Activated naive CD4-positive, alpha-beta T cell treated with anti-CD3 and anti-CD28 coated beads for 36 hours (primary cell): ENCODE measurements around the gene YPEL1. TPM values are rescaled to one million over a fixed set of nuclear protein-coding genes. Genes with fewer than 3 reads are reported as not detected.
A peak's percentile ranks its signal among the peaks of the same experiment; 100 is the strongest.
"Not testable (repeated sequence)": the region's sequence is repeated elsewhere in the genome, so short reads cannot be mapped to it uniquely, and the experiment has no call there.

Source experiments
- CTCF ChIA-PET: fragments of 350-600 bp; sonication (Branson Sonifier 250); formaldehyde crosslinking; loops from one replicate; lab custom pipeline; 2021; ENCODE audit warnings: antibody characterized with exemption; lab: Charles Lee
- DNase-seq: peaks from one replicate; pipeline ENCODE4 v3.0.0-alpha.2; 2020
- H3K27ac Mint-ChIP-seq: one replicate; pipeline ENCODE4 v1.8.0; 2021; ENCODE audit warnings: mild to moderate bottlenecking, mixed read lengths
- H3K27me3 Mint-ChIP-seq: one replicate; pipeline ENCODE4 v1.8.0; 2021; ENCODE audit warnings: low read depth, mixed read lengths
- H3K36me3 Mint-ChIP-seq: one replicate; pipeline ENCODE4 v1.8.0; 2021; ENCODE audit warnings: low read depth, mixed read lengths
- H3K4me1 Mint-ChIP-seq: one replicate; pipeline ENCODE4 v1.8.0; 2021; ENCODE audit warnings: low read depth, mixed read lengths
- H3K4me3 Mint-ChIP-seq: one replicate; pipeline ENCODE4 v1.8.0; 2021; ENCODE audit warnings: mild to moderate bottlenecking, moderate library complexity, mixed read lengths
- H3K9me3 Mint-ChIP-seq: one replicate; pipeline ENCODE4 v1.8.0; 2021; ENCODE audit warnings: mixed read lengths
- intact Hi-C: fragments of 100-400 bp; cut with micrococcal nuclease; formaldehyde crosslinking; loops from one replicate; pipeline ENCODE4 v1.15.1; 2023
- total RNA-seq, 2 experiments: library from RNA; stranded (reverse); gene quantifications; one replicate each; pipeline ENCODE4 v1.2.3, GENCODE V29; 2021

YPEL1 gene
- total RNA-seq, 2 experiments from 2014 or later: 0.88 to 1.6 TPM

DNA sequence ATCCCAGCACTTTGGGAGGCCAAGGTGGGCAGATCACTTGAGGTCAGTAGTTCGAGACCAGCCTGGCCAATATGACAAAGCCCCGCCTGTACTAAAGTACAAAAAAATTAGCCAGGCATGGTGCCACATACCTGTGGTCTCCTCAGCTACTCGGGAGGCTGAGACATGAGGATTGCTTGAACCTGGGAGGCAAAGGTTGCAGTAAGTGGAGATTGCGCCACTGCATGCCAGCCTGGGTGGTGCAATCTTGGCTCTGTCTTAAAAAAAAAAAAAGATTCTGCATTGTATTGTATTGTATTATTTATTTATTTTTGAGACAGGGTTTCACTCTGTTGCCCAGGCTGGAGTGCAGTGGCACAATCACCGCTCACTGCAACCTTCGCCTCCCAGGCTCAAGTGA, 9.3 kb upstream of the YPEL1 start:
- intact Hi-C loops, H3K9me3 Mint-ChIP-seq, H3K4me1 Mint-ChIP-seq, H3K36me3 Mint-ChIP-seq, DNase-seq, H3K4me3 Mint-ChIP-seq, H3K27ac Mint-ChIP-seq, H3K27me3 Mint-ChIP-seq: not testable (repeated sequence)
- CTCF ChIA-PET: interaction anchor here (1.3 kb wide), 1 partner anchor 22 kb away, joined by 4 read pairs; no protein-coding TSS in a partner anchor

- Mint-ChIP-seq H3K27me3 (no peaks in the 10 kb centered on the region), H3K27ac (no peak overlapping the region), H3K4me3 (no peak overlapping the region)
These were observed 6.2 kb upstream of the YPEL1 start for GRCh38 chr22:21741790-21742189.

DNA sequence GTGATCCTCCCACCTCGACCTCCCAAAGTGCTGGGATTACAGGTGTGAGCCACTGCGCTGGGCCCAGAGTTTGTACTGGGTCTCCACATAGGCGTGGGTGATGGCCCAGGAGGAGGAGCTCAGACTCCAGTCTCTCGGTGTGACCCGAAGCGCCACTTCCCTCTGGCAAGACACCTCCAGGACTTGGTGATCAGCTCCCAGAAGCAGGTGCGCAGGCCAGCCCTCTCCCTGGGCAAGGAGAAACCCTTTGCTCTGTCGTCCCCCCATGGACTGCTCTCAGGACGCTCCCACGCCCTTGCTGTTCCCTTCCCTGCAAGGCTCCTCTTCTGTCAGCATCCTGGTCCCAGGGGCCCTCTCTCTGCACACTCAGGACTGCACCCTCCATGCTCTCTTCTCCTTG, 5.5 kb upstream of the YPEL1 start:
- no peak for DNase-seq
- H3K4me1 Mint-ChIP-seq: no peaks in the 10 kb centered on the region
- no peak overlapping the region for H3K27ac Mint-ChIP-seq
- H3K9me3 Mint-ChIP-seq: no peaks in the 10 kb centered on the region
- no peak overlapping the region for H3K4me3 Mint-ChIP-seq
- H3K27me3 Mint-ChIP-seq: no peaks in the 10 kb centered on the region
- CTCF ChIA-PET: no interaction called here
- no peaks in the 10 kb centered on the region for H3K36me3 Mint-ChIP-seq
- intact Hi-C loops: no loop called here

More at GRCh38 chr22:21741790-21742189, 6.2 kb upstream of the YPEL1 start:
- intact Hi-C loops: no loop called here
- Mint-ChIP-seq H3K9me3 (no peaks in the 10 kb centered on the region), H3K36me3 (no peaks in the 10 kb centered on the region), H3K4me1 (no peaks in the 10 kb centered on the region)
- CTCF ChIA-PET: interaction anchor here (1.1 kb wide), 1 partner anchor 211 kb away, joined by 3 read pairs; the partner anchor contains the start of gene PPM1F
- no peak for DNase-seq

DNA sequence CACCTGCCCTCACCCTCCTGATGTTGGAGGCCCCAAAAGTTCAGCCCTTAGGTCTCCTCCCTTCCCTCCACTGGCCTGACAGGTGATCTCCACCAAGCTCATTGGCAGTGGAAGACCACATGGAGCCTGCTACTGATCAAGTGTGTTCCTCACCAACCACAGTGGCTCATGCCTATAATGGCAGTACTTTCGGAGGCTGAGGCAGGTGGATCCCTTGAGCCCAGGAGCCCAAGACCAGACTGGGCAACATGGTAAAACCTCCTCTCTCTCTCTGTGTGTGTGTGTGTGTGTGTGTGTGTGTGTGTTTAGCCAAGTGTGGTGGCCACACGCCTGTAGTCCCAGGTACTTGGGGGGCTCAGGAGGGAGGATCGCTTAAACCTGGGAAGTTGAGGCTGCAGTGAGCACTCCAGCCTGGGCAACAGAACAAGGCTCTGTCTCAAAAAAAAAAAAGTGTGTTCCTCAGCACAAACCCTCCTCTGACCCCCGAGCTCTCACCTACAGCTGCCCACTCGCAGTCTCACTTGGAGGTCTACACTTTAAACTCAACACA, 4.3 kb upstream of the YPEL1 start:
- no peak for DNase-seq
- no peak overlapping the region for H3K27ac Mint-ChIP-seq
- peaks cover under 1% of the 10 kb centered on the region for H3K27me3 Mint-ChIP-seq
- peaks cover 4% of the 10 kb centered on the region for H3K4me1 Mint-ChIP-seq
- no peaks in the 10 kb centered on the region for H3K36me3 Mint-ChIP-seq
- no peak overlapping the region for H3K4me3 Mint-ChIP-seq
- intact Hi-C loops: loop anchor here (5.0 kb wide), 1 partner anchor 73 kb away; the partner anchor contains the start of gene PPIL2
- no peaks in the 10 kb centered on the region for H3K9me3 Mint-ChIP-seq
- CTCF ChIA-PET: no interaction called here

GRCh38 chr22:21738966-21739365, 3.4 kb upstream of the YPEL1 start:
- intact Hi-C loops: loop anchor here (5.0 kb wide), 1 partner anchor 72 kb away; the partner anchor contains the start of gene PPIL2
- H3K4me1 Mint-ChIP-seq: peaks cover 11% of the 10 kb centered on the region
- peaks cover 3% of the 10 kb centered on the region for H3K27me3 Mint-ChIP-seq
- no peak overlapping the region for H3K27ac Mint-ChIP-seq
- CTCF ChIA-PET: no interaction called here
- DNase-seq: no peak
- no peak overlapping the region for H3K4me3 Mint-ChIP-seq
- no peaks in the 10 kb centered on the region for H3K36me3 Mint-ChIP-seq
- no peaks in the 10 kb centered on the region for H3K9me3 Mint-ChIP-seq

GRCh38 chr22:21738081-21738480, 2.5 kb upstream of the YPEL1 start:
- CTCF ChIA-PET: no interaction called here
- Mint-ChIP-seq H3K4me3 (no peak overlapping the region), H3K27me3 (peaks cover 3% of the 10 kb centered on the region), H3K4me1 (peaks cover 12% of the 10 kb centered on the region), H3K36me3 (no peaks in the 10 kb centered on the region), H3K9me3 (no peaks in the 10 kb centered on the region), H3K27ac (no peak overlapping the region)
- DNase-seq: no peak
- intact Hi-C loops: loop anchor here (5.0 kb wide), 1 partner anchor 71 kb away; the partner anchor contains the start of gene PPIL2

DNA sequence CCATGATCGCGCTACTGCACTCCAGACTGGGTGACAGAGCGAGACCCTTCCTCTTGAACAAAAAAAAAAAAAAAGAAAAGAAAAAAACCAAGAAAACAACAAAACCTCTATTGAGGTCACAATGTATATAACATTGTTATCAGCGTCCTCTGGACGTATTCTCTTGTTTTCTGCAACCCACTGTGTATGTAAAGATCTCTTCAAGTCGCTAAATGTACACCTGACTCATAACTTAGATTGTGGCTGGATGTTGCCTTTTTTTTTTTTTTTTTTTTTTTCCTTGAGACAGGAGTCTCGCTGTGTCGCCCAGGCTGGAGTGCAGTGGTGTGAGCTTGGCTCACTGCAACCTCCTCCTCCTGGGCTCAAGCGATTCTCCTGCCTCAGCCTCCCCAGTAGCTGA, 1.4 kb upstream of the YPEL1 start:
- intact Hi-C loops: loop anchor here (5.0 kb wide), 1 partner anchor 70 kb away; the partner anchor contains the start of gene PPIL2
- Mint-ChIP-seq H3K4me1 (peaks cover 12% of the 10 kb centered on the region), H3K9me3 (no peaks in the 10 kb centered on the region), H3K4me3 (no peak overlapping the region), H3K36me3 (no peaks in the 10 kb centered on the region), H3K27ac (no peak overlapping the region), H3K27me3 (peaks cover 3% of the 10 kb centered on the region)
- no peak for DNase-seq
- CTCF ChIA-PET: interaction anchor here (0.6 kb wide), 1 partner anchor 201 kb away, joined by 3 read pairs; no protein-coding TSS in a partner anchor

- intact Hi-C loops: loop anchor here (5.0 kb wide), 1 partner anchor 69 kb away; the partner anchor contains the start of gene PPIL2
These were observed 569 bp upstream of the YPEL1 start for GRCh38 chr22:21736084-21736642.

GRCh38 chr22:21734540-21735199, 924 bp downstream of the YPEL1 start:
- no peaks in the 10 kb centered on the region for H3K36me3 Mint-ChIP-seq
- intact Hi-C loops: loop anchor here (2.0 to 5.0 kb wide), 3 partner anchors 56 to 134 kb away; partner anchors contain the start of gene PPIL2
- CTCF ChIA-PET: interaction anchor here (1.6 kb wide), 1 partner anchor 21 kb away, joined by 5 read pairs; no protein-coding TSS in a partner anchor
- no peaks in the 10 kb centered on the region for H3K9me3 Mint-ChIP-seq
- no peak overlapping the region for H3K27ac Mint-ChIP-seq
- peaks cover 3% of the 10 kb centered on the region for H3K27me3 Mint-ChIP-seq
- DNase-seq: peak; percentile 15
- peak overlapping the region; percentile 82 for H3K4me3 Mint-ChIP-seq
- peaks cover 12% of the 10 kb centered on the region for H3K4me1 Mint-ChIP-seq

More at GRCh38 chr22:21736084-21736642, 569 bp upstream of the YPEL1 start:
- Mint-ChIP-seq H3K36me3 (no peaks in the 10 kb centered on the region), H3K27ac (no peak overlapping the region), H3K4me1 (peaks cover 12% of the 10 kb centered on the region), H3K9me3 (no peaks in the 10 kb centered on the region), H3K4me3 (no peak overlapping the region), H3K27me3 (peaks cover 3% of the 10 kb centered on the region)
- no peak for DNase-seq
- CTCF ChIA-PET: no interaction called here

GRCh38 chr22:21731503-21731902, 4.1 kb downstream of the YPEL1 start:
- Mint-ChIP-seq H3K27ac (no peak overlapping the region), H3K4me3 (no peak overlapping the region)

DNA sequence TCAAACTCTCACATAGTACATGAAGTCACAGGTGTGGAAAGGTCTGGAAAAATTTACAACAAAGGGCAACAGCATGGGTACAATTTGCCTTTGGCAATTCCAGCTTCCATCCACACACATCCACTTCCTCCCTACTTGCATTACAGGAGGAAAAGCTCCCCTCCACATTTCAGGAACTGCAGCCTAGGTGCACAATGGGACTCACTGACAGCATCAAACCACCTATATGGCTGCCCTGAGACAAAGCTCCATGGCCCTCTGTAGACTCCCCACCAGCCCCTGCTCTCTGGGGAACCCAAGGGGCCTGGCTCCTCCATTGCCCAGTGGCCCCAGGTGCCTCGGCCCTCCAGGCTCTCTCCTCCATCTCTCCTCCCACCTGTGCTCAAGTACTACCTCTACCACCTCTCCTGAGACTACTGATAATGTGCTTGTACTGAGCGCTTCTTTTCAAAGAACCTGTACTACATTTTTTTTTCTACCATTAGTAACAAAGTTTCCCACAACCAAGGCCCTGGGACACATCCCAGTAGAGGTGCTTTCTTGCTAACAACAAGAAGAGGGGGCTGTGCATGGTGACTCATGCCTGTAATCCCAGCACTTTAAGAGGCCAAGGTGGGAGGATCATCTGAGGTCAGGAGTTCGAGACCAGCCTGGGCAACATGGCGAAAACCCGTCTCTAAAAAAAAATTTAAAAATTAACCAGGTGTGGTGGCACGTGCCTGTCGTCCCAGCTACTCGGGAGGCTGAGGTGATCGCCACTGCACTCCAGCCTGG, 4.9 kb downstream of the YPEL1 start:
- Mint-ChIP-seq H3K4me3 (no peak overlapping the region), H3K27ac (no peak overlapping the region), H3K4me1 (peaks cover 14% of the 10 kb centered on the region), H3K27me3 (peaks cover 3% of the 10 kb centered on the region), H3K36me3 (no peaks in the 10 kb centered on the region), H3K9me3 (no peaks in the 10 kb centered on the region)
- CTCF ChIA-PET: interaction anchor here (0.5 kb wide), 1 partner anchor 88 kb away, joined by 3 read pairs; the partner anchor contains the start of gene SDF2L1
- DNase-seq: no peak
- intact Hi-C loops: no loop called here

More at GRCh38 chr22:21731503-21731902, 4.1 kb downstream of the YPEL1 start:
- intact Hi-C loops: no loop called here
- peaks cover 3% of the 10 kb centered on the region for H3K27me3 Mint-ChIP-seq
- peaks cover 14% of the 10 kb centered on the region for H3K4me1 Mint-ChIP-seq
- no peaks in the 10 kb centered on the region for H3K9me3 Mint-ChIP-seq
- H3K36me3 Mint-ChIP-seq: no peaks in the 10 kb centered on the region
- no peak for DNase-seq
- CTCF ChIA-PET: no interaction called here

DNA sequence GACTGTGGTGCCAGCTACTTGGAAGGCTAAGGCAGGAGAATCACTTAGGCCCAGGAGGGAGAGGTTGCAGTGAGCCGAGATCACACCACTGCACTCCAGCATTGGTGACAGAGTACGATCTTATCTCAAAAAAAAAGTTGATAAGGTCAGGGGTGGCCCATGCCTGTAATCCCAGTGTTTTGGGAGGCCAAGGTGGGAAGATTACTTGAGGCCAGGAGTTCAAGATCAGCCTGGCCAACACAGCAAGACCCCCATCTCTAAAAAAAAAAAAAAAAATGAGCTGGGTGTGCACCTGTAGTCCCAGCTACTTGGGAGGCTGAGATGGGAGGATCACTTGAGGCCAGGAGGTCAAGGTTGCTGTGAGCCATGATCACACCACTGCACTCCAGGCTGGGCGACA, 6.4 kb downstream of the YPEL1 start:
- H3K4me1 Mint-ChIP-seq, H3K27me3 Mint-ChIP-seq, CTCF ChIA-PET, H3K4me3 Mint-ChIP-seq, H3K36me3 Mint-ChIP-seq, H3K9me3 Mint-ChIP-seq, DNase-seq, H3K27ac Mint-ChIP-seq, intact Hi-C loops: not testable (repeated sequence)
